B cell (primary cell): ENCODE results near the gene TMEM130.

Experiments used
- CTCF ChIP-seq: fragments of 200-600 bp; IDR thresholded peaks from one replicate; pipeline ENCODE4 v1.8.0; 2022; ENCODE audit warnings: antibody characterized with exemption, mild to moderate bottlenecking
- EZH2 ChIP-seq: IDR thresholded peaks from 2 replicates; pipeline ENCODE4 v1.6.1; 2012; ENCODE audit warnings: borderline replicate concordance, low read depth, mild to moderate bottlenecking, moderate library complexity, low read length; ENCODE audit not compliant: insufficient read depth, poor library complexity, severe bottlenecking

- no peak for TF ChIP-seq CTCF
- no peak for TF ChIP-seq EZH2
These were observed 17.0 kb downstream of the TMEM130 start for GRCh38 chr7:98852826-98853225.
